ENCODE data around the gene KCNH4.

KCNH4 gene

DNA sequence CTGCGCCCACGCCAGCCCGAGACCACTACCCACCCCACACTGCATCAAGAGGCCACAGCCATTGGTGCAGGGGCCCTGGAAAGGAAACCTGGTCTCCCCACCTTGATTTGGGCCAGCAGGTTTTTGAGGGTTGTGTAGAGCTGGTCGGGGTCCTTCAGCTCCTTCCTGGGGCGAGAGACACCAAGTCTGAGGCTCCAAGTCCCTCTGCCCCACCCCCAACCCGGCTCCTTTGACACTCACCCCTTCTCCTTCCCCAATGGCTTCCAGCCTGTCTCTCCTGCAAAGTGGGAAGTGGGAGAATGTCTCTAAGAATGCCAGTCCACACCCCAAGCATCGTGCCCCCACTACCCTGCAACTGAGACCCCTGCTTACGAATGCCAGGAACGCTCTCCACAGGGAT is 66.8 kb downstream of the KCNH4 start:
- TF ChIP-seq, protein P1, sequence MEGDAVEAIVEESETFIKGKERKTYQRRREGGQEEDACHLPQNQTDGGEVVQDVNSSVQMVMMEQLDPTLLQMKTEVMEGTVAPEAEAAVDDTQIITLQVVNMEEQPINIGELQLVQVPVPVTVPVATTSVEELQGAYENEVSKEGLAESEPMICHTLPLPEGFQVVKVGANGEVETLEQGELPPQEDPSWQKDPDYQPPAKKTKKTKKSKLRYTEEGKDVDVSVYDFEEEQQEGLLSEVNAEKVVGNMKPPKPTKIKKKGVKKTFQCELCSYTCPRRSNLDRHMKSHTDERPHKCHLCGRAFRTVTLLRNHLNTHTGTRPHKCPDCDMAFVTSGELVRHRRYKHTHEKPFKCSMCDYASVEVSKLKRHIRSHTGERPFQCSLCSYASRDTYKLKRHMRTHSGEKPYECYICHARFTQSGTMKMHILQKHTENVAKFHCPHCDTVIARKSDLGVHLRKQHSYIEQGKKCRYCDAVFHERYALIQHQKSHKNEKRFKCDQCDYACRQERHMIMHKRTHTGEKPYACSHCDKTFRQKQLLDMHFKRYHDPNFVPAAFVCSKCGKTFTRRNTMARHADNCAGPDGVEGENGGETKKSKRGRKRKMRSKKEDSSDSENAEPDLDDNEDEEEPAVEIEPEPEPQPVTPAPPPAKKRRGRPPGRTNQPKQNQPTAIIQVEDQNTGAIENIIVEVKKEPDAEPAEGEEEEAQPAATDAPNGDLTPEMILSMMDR (IDR thresholded peaks at IDR 0.05; ENCODE audit: insufficient read depth, low read length, missing control alignments) = no peak
- H3K4me3 ChIP-seq (ENCODE audit: low read depth, low read length) = no peak overlapping the region
- POLR2A ChIA-PET = interaction anchor here (2.3 kb wide), 1 partner anchor 148 kb away, joined by 7 read pairs; the partner anchor contains the start of gene CNP
- CTCF ChIA-PET = interaction anchor here (0.9 to 25.6 kb wide), 6 partner anchors 12 to 151 kb away, joined by 3 to 451 read pairs (median 28); partner anchors contain the start of genes CNP, DNAJC7 and NKIRAS2
- DNase-seq (ENCODE audit: low read depth, low spot score) = no peak

DNA sequence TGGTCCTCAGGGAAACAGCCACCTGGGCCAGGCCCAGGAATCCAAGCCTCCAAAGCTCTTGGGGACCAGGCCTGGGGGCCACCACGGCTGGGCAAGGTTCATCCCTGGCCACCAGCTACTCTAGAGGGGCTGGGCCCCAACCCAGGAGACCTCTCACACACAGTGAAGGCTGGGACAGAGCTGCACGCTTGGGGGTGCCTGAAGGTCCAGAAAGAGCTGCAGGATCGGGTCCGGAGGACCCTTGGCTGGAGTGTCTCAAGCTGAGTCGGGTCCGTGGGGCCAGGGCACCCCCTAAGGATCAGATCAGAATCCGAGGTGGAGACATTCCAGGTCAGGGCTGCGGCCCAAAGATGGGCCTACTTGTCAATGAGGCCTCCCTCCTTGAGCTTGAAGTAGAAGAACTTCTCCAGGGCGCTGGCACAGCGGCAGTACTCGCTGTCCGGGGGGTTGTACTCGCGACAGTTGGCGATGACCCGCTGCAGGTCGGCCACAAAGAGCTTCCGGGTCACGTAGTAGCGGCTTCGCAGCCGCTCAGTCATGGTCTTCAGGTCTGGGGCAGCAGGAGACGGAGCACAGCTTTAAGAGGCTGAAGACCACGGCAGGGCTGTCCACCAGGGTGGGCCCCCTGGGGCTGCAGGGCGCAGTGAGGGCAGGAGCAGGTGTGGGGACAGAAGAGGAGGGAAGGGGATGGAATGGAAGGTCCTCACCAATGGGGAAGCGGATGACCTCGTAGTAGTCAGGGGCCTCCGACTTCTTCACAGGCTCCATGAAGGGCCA is 67.5 kb downstream of the KCNH4 start:
- no peak for DNase-seq (ENCODE audit: low read depth, low spot score)
- ChIA-PET CTCF (interaction anchor here (0.9 to 25.6 kb wide), 5 partner anchors 11 to 151 kb away, joined by 3 to 451 read pairs (median 52); partner anchors contain the start of genes CNP, DNAJC7 and NKIRAS2), POLR2A (interaction anchor here (1.4 to 2.3 kb wide), 2 partner anchors 94 to 147 kb away, joined by 5 to 7 read pairs; partner anchors contain the start of genes CNP and NKIRAS2)
- TF ChIP-seq, protein P1 (IDR thresholded peaks at IDR 0.05; ENCODE audit: insufficient read depth, low read length, missing control alignments) = no peak
- no peak overlapping the region for H3K4me3 ChIP-seq (ENCODE audit: low read depth, low read length)

DNA sequence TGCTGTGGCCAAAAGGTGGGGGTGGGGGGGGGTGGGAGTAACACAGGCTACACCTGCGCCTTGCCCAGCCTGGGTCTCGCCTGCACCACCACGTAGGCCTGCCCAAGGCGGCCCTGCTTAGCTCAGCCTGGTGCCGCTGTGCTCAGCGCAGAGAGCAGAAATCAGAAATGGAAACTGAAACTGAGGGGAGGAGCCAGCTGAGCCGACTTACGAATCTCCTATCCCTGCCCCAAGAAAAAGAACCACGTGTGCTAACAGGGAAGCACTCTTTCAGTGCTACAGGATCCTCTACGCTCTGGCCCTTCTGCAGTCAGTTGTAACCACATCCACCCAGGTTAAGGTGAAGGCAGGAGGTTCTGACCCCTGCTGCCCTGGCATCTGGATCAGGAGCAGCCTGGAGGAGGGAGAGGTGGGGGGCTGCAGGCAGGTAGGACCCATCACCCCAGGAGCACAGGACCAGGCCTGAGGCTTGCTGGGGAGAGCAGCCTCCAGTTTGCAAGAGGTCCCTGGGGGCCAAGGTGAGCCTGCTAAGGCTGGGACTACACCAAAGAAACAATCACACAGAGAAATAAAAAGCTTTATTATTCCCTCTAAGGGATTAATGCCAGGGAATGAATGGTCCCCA is 68.3 kb downstream of the KCNH4 start, which contains the start of gene DHX58:
Gene DHX58, minus strand, starts transcription at position 163 of the 625 bp plus-strand sequence. CDS start 822 bp downstream, outside the sequence.
- peak within 1 kb of the TSS; percentile 55 for H3K4me3 ChIP-seq (ENCODE audit: low read depth, low read length)
- ChIA-PET POLR2A (interaction anchor here (0.6 to 2.3 kb wide), 5 partner anchors 85 to 290 kb away, joined by 3 to 7 read pairs (median 4); partner anchors contain the start of genes CNP, DNAJC7 and NKIRAS2), CTCF (interaction anchor here (2.4 to 25.6 kb wide), 5 partner anchors 8 to 150 kb away, joined by 7 to 451 read pairs (median 52); partner anchors contain the start of genes CNP, DNAJC7, KAT2A and NKIRAS2)
- TF ChIP-seq, protein P1 (IDR thresholded peaks at IDR 0.05; ENCODE audit: insufficient read depth, low read length, missing control alignments) = no peak
- peak; percentile 36 for DNase-seq (ENCODE audit: low read depth, low spot score)

DNA sequence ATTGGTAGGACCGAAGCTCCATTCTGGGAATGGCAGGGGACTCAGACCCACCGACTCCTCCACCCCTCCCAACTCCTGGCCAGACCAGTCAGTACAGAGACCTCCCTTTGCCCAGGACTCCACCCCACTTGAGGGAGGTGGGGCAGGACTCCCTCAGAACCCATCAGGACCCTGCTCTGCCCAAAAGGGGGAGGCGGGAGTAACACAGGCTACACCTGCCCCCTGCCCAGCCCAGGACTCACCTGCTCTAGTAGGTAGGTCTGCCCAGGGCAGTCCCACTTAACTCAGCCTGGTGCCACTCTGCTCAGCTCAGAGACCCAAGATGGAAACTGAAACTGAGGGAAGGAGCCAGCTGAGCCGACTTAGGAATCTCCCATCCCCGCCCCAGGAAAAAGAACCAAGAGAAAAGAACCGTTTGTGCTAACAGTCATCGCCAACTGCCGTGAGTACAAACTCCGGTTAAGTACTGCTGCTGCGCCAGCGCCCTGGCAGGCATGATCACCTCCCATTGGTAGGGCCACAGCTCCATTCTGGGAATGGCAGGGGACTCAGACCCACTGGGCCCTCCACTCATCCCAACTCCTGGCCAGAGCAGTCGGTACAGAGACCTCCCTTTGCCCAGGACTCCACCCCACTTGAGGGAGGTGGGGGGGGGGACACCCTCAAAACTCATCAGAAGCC is 68.9 kb downstream of the KCNH4 start:
- peak overlapping the region; percentile 55 for H3K4me3 ChIP-seq (ENCODE audit: low read depth, low read length)
- ChIA-PET CTCF (interaction anchor here (1.4 to 25.6 kb wide), 6 partner anchors 8 to 415 kb away, joined by 3 to 451 read pairs (median 37); partner anchors contain the start of genes CNP, DNAJC7, KAT2A and NKIRAS2), POLR2A (interaction anchor here (1.5 to 2.3 kb wide), 3 partner anchors 85 to 146 kb away, joined by 4 to 7 read pairs (median 4); partner anchors contain the start of genes CNP and DNAJC7)
- TF ChIP-seq, protein P1 (IDR thresholded peaks at IDR 0.05; ENCODE audit: insufficient read depth, low read length, missing control alignments) = no peak
- DNase-seq (ENCODE audit: low read depth, low spot score) = no peak

DNA sequence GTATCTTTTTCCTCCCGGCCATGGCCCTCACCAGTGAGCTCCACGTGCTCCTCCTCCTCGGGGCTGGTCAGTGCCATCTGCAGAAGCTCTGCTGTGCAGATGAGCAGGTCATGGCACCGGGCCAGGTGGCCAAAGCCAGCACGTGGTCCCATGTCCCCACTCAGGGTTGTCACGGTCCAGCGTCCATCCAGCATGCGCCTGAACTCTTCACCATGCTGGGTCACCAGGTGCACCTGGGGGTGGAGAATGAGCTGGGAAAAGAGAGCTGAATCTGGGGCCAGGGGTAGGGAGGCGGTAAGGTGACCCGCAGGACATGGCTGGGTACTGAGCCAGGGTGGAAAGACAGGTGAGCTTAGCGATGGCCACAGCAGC is 69.7 kb downstream of the KCNH4 start:
- H3K4me3 ChIP-seq (ENCODE audit: low read depth, low read length) = no peak overlapping the region
- ChIA-PET POLR2A (interaction anchor here (1.5 to 1.7 kb wide), 2 partner anchors 84 to 94 kb away, joined by 4 read pairs; partner anchors contain the start of gene DNAJC7), CTCF (interaction anchor here (1.4 to 25.6 kb wide), 6 partner anchors 9 to 416 kb away, joined by 3 to 451 read pairs (median 37); partner anchors contain the start of genes CNP, DNAJC7, KAT2A and NKIRAS2)
- TF ChIP-seq, protein P1 (IDR thresholded peaks at IDR 0.05; ENCODE audit: insufficient read depth, low read length, missing control alignments) = no peak
- DNase-seq (ENCODE audit: low read depth, low spot score) = no peak
